Esophagus muscularis mucosa (tissue), 3 donors: Measurements from ENCODE around the gene VCPKMT.

Experiments
- CTCF ChIP-seq, 3 experiments: fragments of 200-600 bp in 2 of 3; fragments of 450-650 bp in 1 of 3; sonication (generic) in 2 of 3; IDR thresholded peaks; one replicate each; pipeline ENCODE4 v1.5.1; 2017 to 2019; ENCODE audit warnings: antibody characterized with exemption in 3 of 3, mild to moderate bottlenecking in 2 of 3, moderate library complexity in 1 of 3
- POLR2A ChIP-seq: fragments of 450-650 bp; IDR thresholded peaks from one replicate; pipeline ENCODE4 v1.6.1; 2017; ENCODE audit warnings: antibody characterized with exemption, moderate library complexity, mild to moderate bottlenecking, low read depth
- POLR2AphosphoS5 ChIP-seq, 2 donors: sonication (generic); formaldehyde crosslinking; IDR thresholded peaks; one replicate each; pipeline ENCODE4 v1.6.1; 2017; ENCODE audit warnings: antibody characterized with exemption in 2 of 2

- TF ChIP-seq CTCF (IDR thresholded peaks at IDR 0.05), result peak in 1 of 3 experiments; percentile 17
- peak; percentile 42 to 54 for TF ChIP-seq POLR2AphosphoS5 (IDR thresholded peaks at IDR 0.05)
- TF ChIP-seq POLR2A, result no peak
These were observed 55.3 kb downstream of the VCPKMT start for GRCh38 chr14:50060871-50061663.
